ENCODE results near the gene STXBP5L.
"Not testable (repeated sequence)": the region's sequence is repeated elsewhere in the genome, so short reads cannot be mapped to it uniquely, and the experiment has no call there.

STXBP5L gene

DNA sequence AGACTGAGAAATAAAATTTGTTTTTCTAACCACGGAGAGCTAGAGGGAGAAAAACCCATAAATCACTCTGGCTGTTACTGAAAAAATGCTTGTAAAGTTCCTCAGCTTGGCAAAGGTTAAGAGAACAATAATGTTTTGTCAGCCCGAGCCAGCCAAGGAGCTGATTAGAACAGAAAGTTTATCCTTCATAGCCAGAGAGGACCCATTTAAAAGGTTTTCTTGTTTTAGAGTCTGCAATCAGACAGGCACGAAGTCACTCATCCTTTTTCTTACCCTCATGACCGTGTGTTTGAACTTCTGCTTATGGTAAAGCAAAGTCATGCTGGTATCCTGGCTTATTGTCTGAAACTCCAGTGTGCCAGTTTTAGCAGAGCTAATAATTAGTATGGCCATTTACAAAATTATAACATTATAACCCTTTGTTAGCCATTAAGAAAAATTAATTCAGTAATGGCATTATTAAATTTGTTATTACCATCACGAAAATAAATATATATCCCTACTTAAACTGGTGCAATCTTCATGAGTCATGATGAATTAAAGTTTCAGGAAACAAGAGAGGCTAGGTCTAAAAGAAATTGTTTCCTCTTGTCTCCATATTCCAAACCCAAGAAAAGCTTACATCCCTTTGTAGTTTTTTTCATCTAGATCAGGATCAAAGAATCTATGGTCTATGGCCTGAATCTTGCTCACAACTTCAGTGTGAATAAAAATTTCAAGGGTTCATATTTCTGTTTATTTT, 13.5 kb upstream of the STXBP5L start:
- peak; percentile 57 for DNase-seq (ENCODE audit: low read depth)
- no peak overlapping the region for H3K4me3 ChIP-seq (replicated peaks; ENCODE audit: low read depth, low read length)
- TF ChIP-seq, protein P1, sequence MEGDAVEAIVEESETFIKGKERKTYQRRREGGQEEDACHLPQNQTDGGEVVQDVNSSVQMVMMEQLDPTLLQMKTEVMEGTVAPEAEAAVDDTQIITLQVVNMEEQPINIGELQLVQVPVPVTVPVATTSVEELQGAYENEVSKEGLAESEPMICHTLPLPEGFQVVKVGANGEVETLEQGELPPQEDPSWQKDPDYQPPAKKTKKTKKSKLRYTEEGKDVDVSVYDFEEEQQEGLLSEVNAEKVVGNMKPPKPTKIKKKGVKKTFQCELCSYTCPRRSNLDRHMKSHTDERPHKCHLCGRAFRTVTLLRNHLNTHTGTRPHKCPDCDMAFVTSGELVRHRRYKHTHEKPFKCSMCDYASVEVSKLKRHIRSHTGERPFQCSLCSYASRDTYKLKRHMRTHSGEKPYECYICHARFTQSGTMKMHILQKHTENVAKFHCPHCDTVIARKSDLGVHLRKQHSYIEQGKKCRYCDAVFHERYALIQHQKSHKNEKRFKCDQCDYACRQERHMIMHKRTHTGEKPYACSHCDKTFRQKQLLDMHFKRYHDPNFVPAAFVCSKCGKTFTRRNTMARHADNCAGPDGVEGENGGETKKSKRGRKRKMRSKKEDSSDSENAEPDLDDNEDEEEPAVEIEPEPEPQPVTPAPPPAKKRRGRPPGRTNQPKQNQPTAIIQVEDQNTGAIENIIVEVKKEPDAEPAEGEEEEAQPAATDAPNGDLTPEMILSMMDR (IDR thresholded peaks at IDR 0.05; ENCODE audit: low read length, missing control alignments): no peak

- DNase-seq (ENCODE audit: low read depth); H3K4me3 ChIP-seq (replicated peaks; ENCODE audit: low read depth, low read length): not testable (repeated sequence)
Observed at GRCh38 chr3:120901716-120902115, 6.3 kb upstream of the STXBP5L start.

DNA sequence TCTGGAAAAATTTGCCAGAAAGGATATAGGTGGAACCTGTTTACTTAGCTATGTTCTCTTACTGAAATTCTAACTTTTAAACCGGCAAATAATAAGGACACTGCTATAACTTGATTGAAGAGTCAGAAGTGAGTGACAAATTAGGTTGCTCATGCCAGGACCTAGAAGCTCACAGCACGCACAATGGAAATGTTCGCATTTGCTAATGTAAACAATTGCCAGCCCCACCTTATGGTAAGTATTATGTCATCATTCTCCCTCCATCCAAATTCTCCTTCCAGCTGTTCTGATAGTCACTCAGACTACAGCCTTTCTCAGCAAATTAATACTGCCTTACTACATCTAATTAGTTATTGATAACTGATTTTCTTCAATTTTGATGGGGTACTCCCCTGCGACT, 4.8 kb upstream of the STXBP5L start:
- DNase-seq (ENCODE audit: low read depth): no peak
- TF ChIP-seq, protein P1 (IDR thresholded peaks at IDR 0.05; ENCODE audit: low read length, missing control alignments): no peak
- no peak overlapping the region for H3K4me3 ChIP-seq (replicated peaks; ENCODE audit: low read depth, low read length)

GRCh38 chr3:120907659-120908029, 361 bp upstream of the STXBP5L start:
- TF ChIP-seq, protein P1 (IDR thresholded peaks at IDR 0.05; ENCODE audit: low read length, missing control alignments): no peak
- DNase-seq (ENCODE audit: low read depth): no peak
- peak overlapping the region; percentile 31 for H3K4me3 ChIP-seq (replicated peaks; ENCODE audit: low read depth, low read length)

DNA sequence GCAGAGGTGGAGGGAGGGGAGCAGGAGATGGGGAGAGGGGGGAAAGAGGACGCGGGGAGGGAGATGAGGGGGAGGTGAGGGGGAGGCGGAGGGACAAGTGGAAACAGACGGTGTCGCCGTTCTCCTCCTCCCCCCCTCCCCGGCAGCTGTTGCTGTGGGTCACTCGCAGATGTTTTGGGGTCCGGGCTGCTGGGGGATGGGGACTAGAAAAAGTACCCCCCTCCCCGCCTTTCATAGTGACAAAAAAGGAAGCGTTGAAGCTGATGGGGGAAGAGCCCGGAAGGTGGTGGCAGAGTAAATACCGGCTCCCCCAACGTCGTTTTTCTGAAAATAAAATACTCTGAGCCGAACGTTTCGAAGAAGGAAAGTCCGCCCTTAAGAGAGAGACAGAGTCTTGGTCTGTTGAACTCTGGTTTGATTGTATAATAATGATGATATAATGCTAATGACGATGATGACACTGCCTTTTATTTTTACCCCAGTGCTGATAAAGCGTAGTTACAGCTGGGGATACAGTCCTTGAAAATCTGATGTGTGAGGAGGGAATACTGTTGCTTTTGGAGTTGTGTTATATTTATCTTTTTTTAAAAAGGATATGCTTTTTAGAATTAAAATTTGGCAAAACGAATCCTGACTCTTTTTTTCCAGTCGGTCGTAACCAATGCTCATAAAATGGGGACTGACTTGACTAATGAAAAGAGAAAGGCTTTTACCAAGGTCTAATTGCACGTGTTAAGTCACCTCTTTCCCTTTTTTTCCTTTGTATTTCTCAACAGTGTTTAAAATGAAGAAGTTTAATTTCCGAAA, 993 bp downstream of the STXBP5L start:
- no peak for DNase-seq (ENCODE audit: low read depth)
- TF ChIP-seq, protein P1 (IDR thresholded peaks at IDR 0.05; ENCODE audit: low read length, missing control alignments): no peak
- peak overlapping the region; percentile 64 for H3K4me3 ChIP-seq (replicated peaks; ENCODE audit: low read depth, low read length)

DNA sequence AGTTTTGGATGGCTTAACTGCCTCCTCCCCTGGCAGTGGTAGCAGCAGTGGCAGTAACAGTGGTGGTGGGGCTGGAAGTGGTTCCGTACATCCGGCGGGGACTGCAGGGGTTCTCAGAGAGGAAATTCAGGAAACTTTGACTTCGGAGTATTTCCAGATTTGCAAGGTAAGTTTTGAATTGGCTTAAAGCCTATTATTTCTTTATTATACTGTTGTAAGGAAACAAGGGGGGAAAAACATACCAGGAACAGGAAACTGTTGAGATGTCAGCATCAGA, 1.5 kb downstream of the STXBP5L start:
- TF ChIP-seq, protein P1 (IDR thresholded peaks at IDR 0.05; ENCODE audit: low read length, missing control alignments): no peak
- peak overlapping the region; percentile 64 for H3K4me3 ChIP-seq (replicated peaks; ENCODE audit: low read depth, low read length)
- no peak for DNase-seq (ENCODE audit: low read depth)

- H3K4me3 ChIP-seq (replicated peaks; ENCODE audit: low read depth, low read length): no peak overlapping the region
- TF ChIP-seq, protein P1 (IDR thresholded peaks at IDR 0.05; ENCODE audit: low read length, missing control alignments): no peak
- no peak for DNase-seq (ENCODE audit: low read depth)
Observed at GRCh38 chr3:120926146-120926545, 18.1 kb downstream of the STXBP5L start.
